ENCODE measurements around the gene NDUFB11. TPM values are rescaled to one million over a fixed set of nuclear protein-coding genes. Genes with fewer than 3 reads are reported as not detected.

NDUFB11 gene
- total RNA-seq, 1 experiment from 2014 or later, result 78.9 TPM

DNA sequence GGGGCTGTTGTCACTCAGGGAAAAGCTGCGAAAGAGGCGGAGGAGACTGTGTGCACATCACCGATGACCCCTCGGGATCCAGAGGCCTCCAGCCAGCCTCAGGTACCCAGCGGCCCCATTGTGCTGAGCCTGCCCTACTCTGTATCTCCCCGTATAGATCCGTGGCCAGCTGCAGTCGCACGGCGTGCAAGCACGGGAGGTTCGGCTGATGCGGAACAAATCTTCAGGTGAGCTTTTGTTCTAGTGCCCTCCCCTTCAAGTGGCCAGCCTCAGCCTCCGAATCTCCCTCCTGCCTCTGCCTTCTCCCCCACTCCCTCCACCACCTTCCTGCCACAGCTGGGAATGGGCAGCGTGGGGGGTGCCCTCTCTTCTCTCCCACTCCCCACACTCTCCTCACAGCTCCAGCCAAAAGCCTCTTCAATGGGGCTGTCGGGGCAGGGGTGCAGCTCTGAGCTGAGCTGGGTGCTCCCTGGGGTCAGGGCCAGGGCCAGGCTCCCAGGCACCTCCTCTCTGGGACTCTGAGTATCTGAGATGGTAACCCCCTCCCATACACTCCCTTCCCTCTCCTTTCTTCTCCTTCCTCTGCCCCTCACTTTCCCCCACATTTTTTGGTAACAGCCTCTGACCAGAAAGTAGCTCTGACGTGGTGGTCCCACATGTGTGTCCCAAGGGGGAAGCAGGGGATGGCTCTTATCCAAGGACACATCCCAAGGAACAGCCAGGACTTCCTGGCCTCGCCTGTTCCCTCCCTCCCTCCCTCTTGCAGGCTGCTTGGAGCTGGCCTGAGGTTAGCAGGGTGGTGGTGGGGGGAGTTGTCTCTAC is 28.7 kb upstream of the NDUFB11 start:
- ChIA-PET RAD21 (ENCODE audit: low non-redundant PET in 1 of 2, low total read pairs in 2 of 2, uncharacterized antibody in 2 of 2, unreplicated experiment in 2 of 2) (no interaction called here), CTCF (no interaction called here), POLR2A (no interaction called here)
- peaks cover 8% of the 10 kb centered on the region; the same call in 1 of the 2 replicates for H3K79me2 ChIP-seq (ENCODE audit: insufficient read depth, low read length)
- H3K27ac ChIP-seq (ENCODE audit: low read depth, low read length), result no peak overlapping the region
- H3K36me3 ChIP-seq (ENCODE audit: control insufficient read depth in 1 of 2, insufficient read depth in 2 of 2, low read length in 2 of 2), result no peaks in the 10 kb centered on the region
- BruUV-seq (replicated peaks), result no TSS peak
- H3K4me2 ChIP-seq (ENCODE audit: low read length), result no peak overlapping the region
- TF ChIP-seq ATF3 (IDR thresholded peaks at IDR 0.05) (no peak), SIN3A (IDR thresholded peaks at IDR 0.05; ENCODE audit: low read depth) (no peak), ZNF274 (IDR thresholded peaks at IDR 0.05; ENCODE audit: low read depth, low read length) (no peak), FOSL1 (IDR thresholded peaks at IDR 0.05; ENCODE audit: low read depth) (no peak), CEBPB (IDR thresholded peaks at IDR 0.05; ENCODE audit: low read depth) (no peak), ZFX (IDR thresholded peaks at IDR 0.05) (no peak), EGR1 (IDR thresholded peaks at IDR 0.05; ENCODE audit: low read depth) (no peak), RAD21 (IDR thresholded peaks at IDR 0.05; ENCODE audit: low read depth) (no peak), YY1 (IDR thresholded peaks at IDR 0.05; ENCODE audit: extremely low read depth, insufficient replicate concordance, low read depth, low read length) (no peak), CBX3 (IDR thresholded peaks at IDR 0.05; ENCODE audit: low read depth) (no peak), POLR2AphosphoS5 (IDR thresholded peaks at IDR 0.05; ENCODE audit: low read depth, low read length) (no peak), POLR2A (IDR thresholded peaks at IDR 0.05; ENCODE audit: borderline replicate concordance, extremely low read depth, insufficient read depth, insufficient read length) (no peak)
- TF ChIP-seq, protein P1, sequence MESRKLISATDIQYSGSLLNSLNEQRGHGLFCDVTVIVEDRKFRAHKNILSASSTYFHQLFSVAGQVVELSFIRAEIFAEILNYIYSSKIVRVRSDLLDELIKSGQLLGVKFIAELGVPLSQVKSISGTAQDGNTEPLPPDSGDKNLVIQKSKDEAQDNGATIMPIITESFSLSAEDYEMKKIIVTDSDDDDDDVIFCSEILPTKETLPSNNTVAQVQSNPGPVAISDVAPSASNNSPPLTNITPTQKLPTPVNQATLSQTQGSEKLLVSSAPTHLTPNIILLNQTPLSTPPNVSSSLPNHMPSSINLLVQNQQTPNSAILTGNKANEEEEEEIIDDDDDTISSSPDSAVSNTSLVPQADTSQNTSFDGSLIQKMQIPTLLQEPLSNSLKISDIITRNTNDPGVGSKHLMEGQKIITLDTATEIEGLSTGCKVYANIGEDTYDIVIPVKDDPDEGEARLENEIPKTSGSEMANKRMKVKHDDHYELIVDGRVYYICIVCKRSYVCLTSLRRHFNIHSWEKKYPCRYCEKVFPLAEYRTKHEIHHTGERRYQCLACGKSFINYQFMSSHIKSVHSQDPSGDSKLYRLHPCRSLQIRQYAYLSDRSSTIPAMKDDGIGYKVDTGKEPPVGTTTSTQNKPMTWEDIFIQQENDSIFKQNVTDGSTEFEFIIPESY (IDR thresholded peaks at IDR 0.05; ENCODE audit: extremely low read depth, insufficient replicate concordance, low read length), result no peak
- TF ChIP-seq, protein P2, sequence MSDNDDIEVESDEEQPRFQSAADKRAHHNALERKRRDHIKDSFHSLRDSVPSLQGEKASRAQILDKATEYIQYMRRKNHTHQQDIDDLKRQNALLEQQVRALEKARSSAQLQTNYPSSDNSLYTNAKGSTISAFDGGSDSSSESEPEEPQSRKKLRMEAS (IDR thresholded peaks at IDR 0.05), result no peak
- H2AFZ ChIP-seq (ENCODE audit: low read depth, low read length, poor library complexity, severe bottlenecking), result no peak overlapping the region
- ATAC-seq (no peak), DNase-seq (ENCODE audit: low read depth, low spot score) (no peak)
- no peaks in the 10 kb centered on the region for H3K27me3 ChIP-seq (ENCODE audit: insufficient read depth, low read length)
- H4K20me1 ChIP-seq (ENCODE audit: insufficient read depth), result no peaks in the 10 kb centered on the region
- no peaks in the 10 kb centered on the region for H3K4me1 ChIP-seq (ENCODE audit: control insufficient read depth in 1 of 2, insufficient read depth in 2 of 2, low read length in 2 of 2)
- H3K9ac ChIP-seq (ENCODE audit: low read length), result no peak overlapping the region
- H3K9me3 ChIP-seq (ENCODE audit: control insufficient read depth in 1 of 2, insufficient read depth in 1 of 2, low read depth in 1 of 2, low read length in 2 of 2), result no peaks in the 10 kb centered on the region
- H3K4me3 ChIP-seq (replicated peaks in 1 of 2; ENCODE audit: low read depth in 1 of 2, low read length in 2 of 2), result no peak overlapping the region
- no peaks in the 10 kb centered on the region for H3K9me2 ChIP-seq (ENCODE audit: insufficient read depth)
- intact Hi-C loops (cut with micrococcal nuclease), result no loop called here
